Small intestine (tissue), 7 donors: ENCODE results near the gene DCAF15. TPM values are rescaled to one million over a fixed set of nuclear protein-coding genes. Genes with fewer than 3 reads are reported as not detected.

Experiments
- DNase-seq, 2 donors: peaks; one replicate each; pipeline versions ENCODE4 v3.0.0 to v3.0.0-alpha.2; 2013
- FAIRE-seq: peaks from 2 replicates; lab custom pipeline; 2012; peaks lifted over from hg19 to GRCh38; lab: Jason Lieb, UNC
- H3K27ac ChIP-seq, 3 donors: one replicate each; pipeline ENCODE4 v1.5.1; 2013; ENCODE audit warnings: low read length in 2 of 3, mild to moderate bottlenecking in 2 of 3, control low read depth in 1 of 3, inconsistent platforms in 1 of 3, low read depth in 1 of 3, moderate library complexity in 1 of 3
- H3K27me3 ChIP-seq, 3 donors: one replicate each; pipeline ENCODE4 v1.6.1; 2013; ENCODE audit warnings: low read length in 3 of 3, inconsistent platforms in 1 of 3; ENCODE audit not compliant: control insufficient read depth in 3 of 3, insufficient read depth in 3 of 3
- H3K36me3 ChIP-seq, 3 donors: one replicate each; pipeline ENCODE4 v1.6.1; 2013; ENCODE audit warnings: low read length in 3 of 3, inconsistent platforms in 1 of 3, low read depth in 1 of 3, mild to moderate bottlenecking in 1 of 3, moderate library complexity in 1 of 3; ENCODE audit not compliant: control insufficient read depth in 3 of 3, insufficient read depth in 2 of 3
- H3K4me1 ChIP-seq, 3 donors: one replicate each; pipeline ENCODE4 v1.6.1; 2013; ENCODE audit warnings: low read length in 2 of 3, inconsistent platforms in 1 of 3, low read depth in 1 of 3, mild to moderate bottlenecking in 1 of 3, moderate library complexity in 1 of 3; ENCODE audit not compliant: control insufficient read depth in 3 of 3, insufficient read depth in 2 of 3
- H3K4me3 ChIP-seq, 3 donors: one replicate each; pipeline ENCODE4 v1.5.1; 2013; ENCODE audit warnings: low read length in 3 of 3, control low read depth in 1 of 3, inconsistent platforms in 1 of 3, low read depth in 1 of 3, mild to moderate bottlenecking in 1 of 3, moderate library complexity in 1 of 3
- H3K9me3 ChIP-seq, 2 donors: one replicate each; pipeline ENCODE4 v1.6.1; 2013; ENCODE audit warnings: low read depth in 1 of 2, low read length in 1 of 2; ENCODE audit not compliant: control insufficient read depth in 2 of 2, insufficient read depth in 1 of 2
- WGBS, 3 donors: extraction: QIAGEN DNeasy Blood & Tissue Kit; methylation state at CpG; one replicate each; pipeline ENCODE4 v1.1.7; 2013; 5-methylcytosine and 5-hydroxymethylcytosine counted together
- polyA plus RNA-seq, 4 donors: library from polyadenylated mRNA; stranded (reverse) in 3 of 4; unstranded in 1 of 4; fragments of 200-250 nt in 3 of 4; fragments of 120-200 nt in 1 of 4; gene quantifications; one replicate each; pipeline versions ENCODE4 v1.2.1 to v1.2.3, GENCODE V29; 2013
- donor health status: healthy with polysubstance abuse.
- donor health status: control.
- donor health status: control.
- donor health status: Bipolar disorder and iron deficiency.
- donor health status: healthy.

Gene DCAF15
- polyA plus RNA-seq, 4 donors: 14.1 to 26.8 (median 20.9) TPM

- H3K4me1 ChIP-seq: no peaks in the 10 kb centered on the region
- H3K27me3 ChIP-seq: no peaks in the 10 kb centered on the region
- DNase-seq (no peak), FAIRE-seq (no peak)
- peaks cover 18 to 83% (median 26%) of the 10 kb centered on the region in 3 donors for H3K36me3 ChIP-seq
- peaks cover 0 to 4% of the 10 kb centered on the region in 2 donors for H3K9me3 ChIP-seq
- WGBS, 3 donors: 82 to 92% (median 86%) methylated on average over 4 of the region's 4 CpGs
- no peak overlapping the region for H3K4me3 ChIP-seq
- no peak overlapping the region for H3K27ac ChIP-seq
Observed at GRCh38 chr19:13926010-13926409, 26.3 kb upstream of the DCAF15 start.

GRCh38 chr19:13926715-13927114, 25.6 kb upstream of the DCAF15 start:
- Histone ChIP-seq H3K27ac (no peak overlapping the region), H3K27me3 (no peaks in the 10 kb centered on the region), H3K4me3 (no peak overlapping the region), H3K36me3 (peaks cover 16 to 83% (median 27%) of the 10 kb centered on the region in 3 donors), H3K4me1 (no peaks in the 10 kb centered on the region), H3K9me3 (no peaks in the 10 kb centered on the region)
- DNase-seq (no peak), FAIRE-seq (no peak)
- 66 to 84% (median 83%) methylated on average over 8 of the region's 8 CpGs for WGBS, 3 donors

GRCh38 chr19:13929340-13929739, 23.0 kb upstream of the DCAF15 start:
- DNase-seq (no peak), FAIRE-seq (no peak)
- Histone ChIP-seq H3K4me1 (no peaks in the 10 kb centered on the region), H3K9me3 (no peaks in the 10 kb centered on the region), H3K4me3 (no peak overlapping the region), H3K27me3 (no peaks in the 10 kb centered on the region), H3K27ac (no peak overlapping the region), H3K36me3 (peaks cover 16 to 65% (median 19%) of the 10 kb centered on the region in 3 donors)
- 89 to 93% (median 91%) methylated on average over 12 of the region's 12 CpGs for WGBS, 3 donors

GRCh38 chr19:13929956-13930355, 22.4 kb upstream of the DCAF15 start:
- H3K4me3 ChIP-seq: no peak overlapping the region
- H3K36me3 ChIP-seq: peaks cover 16 to 59% (median 19%) of the 10 kb centered on the region in 3 donors
- no peak for FAIRE-seq
- no peaks in the 10 kb centered on the region for H3K27me3 ChIP-seq
- H3K4me1 ChIP-seq: no peaks in the 10 kb centered on the region
- H3K9me3 ChIP-seq: no peaks in the 10 kb centered on the region
- DNase-seq: no peak
- 81 to 91% (median 87%) methylated on average over 17 of the region's 17 CpGs for WGBS, 3 donors
- H3K27ac ChIP-seq: no peak overlapping the region

- Histone ChIP-seq H3K4me1 (no peaks in the 10 kb centered on the region), H3K27ac (no peak overlapping the region), H3K9me3 (no peaks in the 10 kb centered on the region), H3K4me3 (no peak overlapping the region), H3K27me3 (no peaks in the 10 kb centered on the region), H3K36me3 (peaks cover 16 to 54% (median 19%) of the 10 kb centered on the region in 3 donors)
- DNase-seq: no peak
- no peak for FAIRE-seq
- WGBS, 3 donors: 77 to 87% (median 84%) methylated on average over 6 to 17 of the region's 17 CpGs
Observed at GRCh38 chr19:13930402-13930801, 21.9 kb upstream of the DCAF15 start.

GRCh38 chr19:13931391-13932148, 20.7 kb upstream of the DCAF15 start:
- Histone ChIP-seq H3K27ac (no peak overlapping the region), H3K27me3 (peaks cover 0 to 6% (median 0%) of the 10 kb centered on the region in 3 donors), H3K36me3 (peaks cover 16 to 45% (median 19%) of the 10 kb centered on the region in 3 donors), H3K4me1 (no peaks in the 10 kb centered on the region), H3K9me3 (no peaks in the 10 kb centered on the region), H3K4me3 (no peak overlapping the region)
- WGBS, 3 donors: 75 to 85% (median 81%) methylated on average over 24 to 30 of the region's 30 CpGs
- DNase-seq: no peak
- FAIRE-seq: no peak

GRCh38 chr19:13932149-13932637, 20.1 kb upstream of the DCAF15 start:
- peaks cover 12 to 39% (median 14%) of the 10 kb centered on the region in 3 donors for H3K36me3 ChIP-seq
- FAIRE-seq: no peak
- H3K4me1 ChIP-seq: no peaks in the 10 kb centered on the region
- H3K9me3 ChIP-seq: no peaks in the 10 kb centered on the region
- no peak overlapping the region for H3K27ac ChIP-seq
- H3K4me3 ChIP-seq: no peak overlapping the region
- no peak for DNase-seq
- WGBS, 3 donors: 84 to 92% (median 89%) methylated on average over 6 of the region's 6 CpGs
- H3K27me3 ChIP-seq: peaks cover 0 to 6% (median 0%) of the 10 kb centered on the region in 3 donors

- Histone ChIP-seq H3K36me3 (peaks cover 10 to 33% (median 13%) of the 10 kb centered on the region in 3 donors), H3K27me3 (peaks cover 0 to 13% (median 0%) of the 10 kb centered on the region in 3 donors), H3K9me3 (no peaks in the 10 kb centered on the region), H3K4me3 (no peak overlapping the region), H3K4me1 (no peaks in the 10 kb centered on the region), H3K27ac (no peak overlapping the region)
- FAIRE-seq (no peak), DNase-seq (no peak)
- 64 to 87% (median 73%) methylated on average over 33 to 42 of the region's 42 CpGs for WGBS, 3 donors
Observed at GRCh38 chr19:13932911-13933393, 19.4 kb upstream of the DCAF15 start.
